Myometrial cell (primary cell): ENCODE data around the gene PODNL1. TPM values are rescaled to one million over a fixed set of nuclear protein-coding genes. Genes with fewer than 3 reads are reported as not detected.

Experiments used
- total RNA-seq: library from RNA; depleted of rRNA; stranded (reverse); fragments of >200 nt; gene quantifications from 2 replicates; pipeline ENCODE4 v1.2.3, GENCODE V29; 2015

Gene PODNL1, protein sequence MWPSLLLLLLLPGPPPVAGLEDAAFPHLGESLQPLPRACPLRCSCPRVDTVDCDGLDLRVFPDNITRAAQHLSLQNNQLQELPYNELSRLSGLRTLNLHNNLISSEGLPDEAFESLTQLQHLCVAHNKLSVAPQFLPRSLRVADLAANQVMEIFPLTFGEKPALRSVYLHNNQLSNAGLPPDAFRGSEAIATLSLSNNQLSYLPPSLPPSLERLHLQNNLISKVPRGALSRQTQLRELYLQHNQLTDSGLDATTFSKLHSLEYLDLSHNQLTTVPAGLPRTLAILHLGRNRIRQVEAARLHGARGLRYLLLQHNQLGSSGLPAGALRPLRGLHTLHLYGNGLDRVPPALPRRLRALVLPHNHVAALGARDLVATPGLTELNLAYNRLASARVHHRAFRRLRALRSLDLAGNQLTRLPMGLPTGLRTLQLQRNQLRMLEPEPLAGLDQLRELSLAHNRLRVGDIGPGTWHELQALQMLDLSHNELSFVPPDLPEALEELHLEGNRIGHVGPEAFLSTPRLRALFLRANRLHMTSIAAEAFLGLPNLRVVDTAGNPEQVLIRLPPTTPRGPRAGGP
- total RNA-seq = 0.29 and 8.9 TPM in 2 replicates

DNA sequence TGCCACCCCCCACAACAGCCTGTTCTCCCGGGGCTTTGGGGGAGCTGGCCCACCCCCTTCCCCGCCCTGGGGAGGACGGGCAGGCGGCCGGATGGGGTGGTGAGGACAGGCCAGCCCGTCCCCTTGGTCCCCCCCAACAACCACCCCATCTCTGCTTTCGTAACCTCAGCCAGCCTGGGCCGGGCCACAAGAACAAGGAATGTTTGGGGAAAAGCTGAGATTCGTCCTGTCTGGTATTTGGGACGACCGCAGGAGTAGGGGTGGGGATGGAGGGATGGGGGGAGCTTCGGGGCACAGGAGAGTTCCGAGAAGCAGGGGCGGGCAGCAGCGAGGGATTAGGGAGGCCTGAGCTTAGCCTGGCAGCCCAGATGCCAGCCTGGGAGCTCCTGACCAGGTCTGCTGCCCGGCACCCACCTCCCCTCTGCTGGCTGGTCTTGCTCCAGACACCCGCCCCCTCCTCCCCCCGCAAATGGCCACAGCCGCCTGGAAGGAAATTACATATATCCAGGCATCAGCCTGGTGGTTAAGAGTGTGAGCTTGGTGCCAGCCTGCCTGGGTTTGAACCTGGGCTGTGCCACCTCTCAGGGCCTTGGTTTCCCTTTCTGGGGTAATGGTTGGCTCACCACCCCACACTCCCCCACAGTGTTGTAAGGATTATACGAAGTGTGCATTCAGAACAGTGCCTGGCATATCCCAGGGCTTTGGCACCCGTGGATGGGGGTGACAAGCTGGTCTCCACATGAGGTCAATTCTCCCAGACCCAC is at the start of gene PODNL1:
TSS of gene PODNL1 (minus strand) at position 117 of the 764 bp plus-strand sequence. CDS start 236 bp downstream, outside the sequence.

DNA sequence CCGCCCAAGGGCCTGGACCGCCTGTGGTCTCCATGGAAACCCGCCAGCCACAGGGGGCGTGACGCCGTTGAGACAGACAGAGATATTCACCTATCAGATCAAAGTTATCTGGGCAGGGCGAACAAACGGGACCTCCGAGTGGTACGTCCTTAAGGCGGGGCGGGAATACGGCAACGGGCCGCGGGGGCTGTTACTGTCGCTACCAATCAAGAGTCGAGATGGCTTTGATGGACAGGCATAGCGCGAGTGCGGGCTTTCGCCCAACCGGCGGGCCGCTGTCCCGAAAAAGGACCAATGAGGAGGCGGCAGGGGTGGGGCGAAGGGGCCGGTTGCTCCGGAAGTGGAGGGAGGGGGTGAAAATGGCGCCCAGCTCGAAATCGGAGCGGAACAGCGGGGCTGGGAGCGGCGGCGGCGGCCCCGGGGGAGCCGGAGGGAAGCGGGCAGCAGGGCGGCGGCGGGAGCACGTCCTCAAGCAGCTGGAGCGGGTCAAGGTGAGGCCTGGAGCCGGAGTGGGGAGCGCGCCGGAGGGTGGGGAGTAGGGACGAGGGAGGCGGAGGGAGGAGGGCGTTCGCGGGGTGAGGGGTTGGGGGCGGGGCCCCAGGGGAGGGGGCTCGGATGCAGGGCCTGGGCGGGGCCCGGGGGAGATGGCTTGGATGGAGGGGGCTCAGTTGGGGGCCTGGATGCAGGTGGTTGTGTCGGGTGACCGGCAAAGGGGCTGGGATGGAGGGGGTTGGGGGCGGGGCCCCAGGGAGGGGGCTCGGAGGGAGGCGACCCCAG is 14.1 kb upstream of the PODNL1 start, which contains the start of gene DCAF15:
TSS of gene DCAF15 (plus strand) at position 356 of the 777 bp plus-strand sequence. CDS start at position 360, 4 bp downstream.

DNA sequence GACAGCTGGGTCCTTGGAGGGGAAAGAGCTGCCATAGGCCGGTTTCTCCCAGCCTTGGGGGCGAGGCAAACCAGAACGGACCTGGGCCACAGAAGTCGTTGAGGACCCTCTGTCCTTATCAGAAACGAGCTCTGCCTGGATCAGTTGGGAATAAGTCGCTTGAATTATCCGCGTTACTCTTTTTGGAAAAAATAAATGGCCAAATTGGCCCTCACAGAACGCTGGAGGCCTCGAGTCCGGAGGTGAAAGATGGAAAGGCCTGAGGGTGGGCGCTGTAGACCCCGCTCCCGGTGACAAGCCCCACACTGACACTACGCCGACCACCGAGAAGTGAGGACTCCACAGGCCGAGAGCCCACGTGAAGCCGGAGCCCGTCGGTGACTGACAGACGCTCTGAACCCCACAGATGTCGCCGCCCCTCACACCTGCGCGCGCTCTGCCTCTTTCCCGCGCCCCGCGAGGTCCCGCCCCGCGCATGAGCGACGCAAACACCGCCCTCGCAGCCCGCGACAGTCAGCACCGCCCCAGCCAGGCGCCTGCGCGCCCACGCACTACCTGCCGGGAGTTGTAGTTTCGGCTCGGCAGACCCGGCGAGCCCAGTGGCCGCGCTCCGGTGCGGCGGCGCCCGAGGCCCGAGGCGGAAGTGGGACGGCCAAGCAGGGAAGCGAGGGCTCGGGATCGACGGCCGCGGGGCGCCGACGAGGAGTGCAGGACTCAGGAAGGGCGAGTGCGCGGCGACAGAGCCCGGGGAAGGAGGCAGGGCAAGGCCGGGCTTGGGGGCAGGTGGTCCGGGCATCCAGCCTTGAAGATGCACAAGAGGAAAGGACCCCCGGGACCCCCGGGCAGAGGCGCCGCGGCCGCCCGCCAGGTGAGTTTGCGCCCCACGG is 32.3 kb downstream of the PODNL1 start, which contains the start of the genes BRME1 and CC2D1A:
TSS of gene BRME1 (minus strand) at position 484 of the 887 bp plus-strand sequence. CDS start 1,225 bp downstream, outside the sequence.
TSS of gene CC2D1A (plus strand) at position 568 of the 887 bp plus-strand sequence. CDS start at position 809, 241 bp downstream.

Other genes starting within 250 kb of the PODNL1 start
- gene MRI1, start 173.9 kb downstream of the PODNL1 start, total RNA-seq = 37.5 and 41.3 TPM in 2 replicates
- 184 and 219 TPM in 2 replicates for gene C19orf53, start 164.0 kb downstream of the PODNL1 start, total RNA-seq
- 2.9 and 3.5 TPM in 2 replicates for gene ZSWIM4, start 143.0 kb downstream of the PODNL1 start, total RNA-seq
- gene NANOS3, start 61.3 kb downstream of the PODNL1 start, total RNA-seq = not detected in 2 replicates
- gene BRME1, start 32.3 kb downstream of the PODNL1 start, total RNA-seq = under 0.01 TPM in 1 of 2 replicates, not detected in the other
- 24.1 and 37.2 TPM in 2 replicates for gene CC2D1A, start 32.2 kb downstream of the PODNL1 start, total RNA-seq
- 20.7 and 34.3 TPM in 2 replicates for gene DCAF15, start 14.1 kb upstream of the PODNL1 start, total RNA-seq
- 3.7 and 6.7 TPM in 2 replicates for gene RFX1, start 67.9 kb upstream of the PODNL1 start, total RNA-seq
- gene RLN3, start 89.7 kb upstream of the PODNL1 start, total RNA-seq = not detected in 2 replicates
- 14.4 and 15.3 TPM in 2 replicates for gene IL27RA, start 93.3 kb upstream of the PODNL1 start, total RNA-seq
- not detected in 2 replicates for gene PALM3, start 123.7 kb upstream of the PODNL1 start, total RNA-seq
- 0.29 and 0.35 TPM in 2 replicates for gene MISP3, start 134.4 kb upstream of the PODNL1 start, total RNA-seq
- gene C19orf67, start 147.4 kb upstream of the PODNL1 start, total RNA-seq = not detected in 2 replicates
- gene SAMD1, start 152.3 kb upstream of the PODNL1 start, total RNA-seq = 25.9 and 70.1 TPM in 2 replicates
- gene PRKACA, start 179.3 kb upstream of the PODNL1 start, total RNA-seq = 89.7 and 93.2 TPM in 2 replicates
- gene ASF1B, start 198.2 kb upstream of the PODNL1 start, total RNA-seq = 37.4 and 40.9 TPM in 2 replicates